ENCODE data around the gene ZCCHC3.
A peak's percentile ranks its signal among the peaks of the same experiment; 100 is the strongest.

Gene ZCCHC3

DNA sequence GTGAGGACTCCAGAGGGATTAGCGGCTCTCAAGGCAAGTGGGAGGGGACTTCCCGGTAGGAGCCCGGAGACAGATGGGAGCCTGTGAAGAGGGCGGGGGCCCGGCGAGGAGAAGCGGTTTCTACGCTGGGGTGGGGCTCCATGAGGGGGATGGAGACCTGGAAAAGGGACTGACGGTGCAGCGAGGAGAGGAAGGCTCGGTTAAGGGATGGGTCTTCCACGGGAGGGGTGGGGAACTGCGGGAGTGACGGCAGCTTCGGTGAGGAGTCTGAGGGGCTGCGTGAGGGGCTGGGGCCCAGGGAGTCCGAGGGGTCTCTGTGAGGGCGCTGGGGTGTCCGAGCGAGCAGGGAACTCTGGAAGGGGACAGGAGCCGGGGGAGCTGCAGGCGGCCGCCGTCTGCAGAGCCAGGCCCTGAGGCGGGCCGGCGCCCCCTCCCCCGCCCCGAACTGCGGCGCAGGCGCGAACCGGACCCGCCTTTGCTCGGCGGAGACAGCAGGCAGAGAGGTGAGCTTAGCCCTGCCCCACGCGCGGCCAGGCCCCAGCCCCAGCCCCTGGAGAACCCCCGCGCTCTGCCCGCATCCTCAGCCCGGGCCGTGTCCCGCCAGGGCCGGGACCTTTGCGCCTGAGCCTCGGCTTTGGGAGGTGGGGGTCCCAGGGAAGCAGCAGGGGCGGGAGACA, 49.4 kb downstream of the ZCCHC3 start, which contains the start of gene NRSN2:
Gene NRSN2, plus strand, starts transcription at position 472 of the 677 bp plus-strand sequence. CDS start 2,533 bp downstream, outside the sequence.
- peak in 1 of 5 experiments; percentile 27 for DNase-seq

- DNase-seq, result no peak
These were observed 49.9 kb downstream of the ZCCHC3 start for GRCh38 chr20:347317-347639.

DNA sequence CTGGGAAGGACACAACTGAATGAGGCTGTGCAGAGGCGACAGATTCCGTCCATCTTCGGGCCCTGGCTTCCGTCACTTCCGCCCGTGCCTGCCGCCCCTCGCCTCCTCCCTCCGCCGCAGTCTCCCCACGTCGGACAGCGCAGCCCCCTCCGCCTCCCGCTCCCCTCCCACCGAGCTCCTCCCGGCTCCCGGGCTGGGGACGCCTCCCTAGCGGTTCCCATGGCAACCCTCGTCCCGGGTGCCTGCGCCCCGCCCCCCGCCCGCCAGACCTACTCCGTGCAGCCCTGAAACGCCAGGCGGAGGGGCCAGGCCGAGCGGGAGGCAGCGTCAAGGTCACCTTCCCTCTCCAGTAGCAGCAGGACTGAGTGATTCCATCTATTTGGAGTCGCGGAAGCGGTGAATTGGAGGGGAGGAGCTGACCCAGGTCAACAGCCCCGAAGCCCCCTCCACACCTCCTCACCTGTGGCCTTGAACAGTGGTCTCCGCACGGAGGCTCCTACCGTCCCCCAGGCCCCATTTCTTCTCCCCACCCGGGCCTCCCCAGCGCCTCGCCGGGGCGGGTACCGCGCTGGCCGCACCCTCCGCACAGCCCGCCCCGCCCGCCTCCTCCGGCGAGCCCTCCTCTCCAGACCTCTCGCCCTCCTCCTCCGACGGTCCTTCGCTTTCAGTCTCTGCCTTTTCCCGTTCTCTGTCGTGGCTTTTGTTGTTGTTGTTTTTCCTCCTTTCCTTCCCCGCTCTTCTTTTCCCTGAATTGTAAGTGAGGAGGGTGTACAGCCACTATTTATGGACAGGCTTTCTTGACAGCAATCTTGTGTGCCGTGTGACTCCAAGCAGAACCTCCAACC, 50.5 kb downstream of the ZCCHC3 start:
- peak; percentile 29 to 77 (median 46) for DNase-seq

DNA sequence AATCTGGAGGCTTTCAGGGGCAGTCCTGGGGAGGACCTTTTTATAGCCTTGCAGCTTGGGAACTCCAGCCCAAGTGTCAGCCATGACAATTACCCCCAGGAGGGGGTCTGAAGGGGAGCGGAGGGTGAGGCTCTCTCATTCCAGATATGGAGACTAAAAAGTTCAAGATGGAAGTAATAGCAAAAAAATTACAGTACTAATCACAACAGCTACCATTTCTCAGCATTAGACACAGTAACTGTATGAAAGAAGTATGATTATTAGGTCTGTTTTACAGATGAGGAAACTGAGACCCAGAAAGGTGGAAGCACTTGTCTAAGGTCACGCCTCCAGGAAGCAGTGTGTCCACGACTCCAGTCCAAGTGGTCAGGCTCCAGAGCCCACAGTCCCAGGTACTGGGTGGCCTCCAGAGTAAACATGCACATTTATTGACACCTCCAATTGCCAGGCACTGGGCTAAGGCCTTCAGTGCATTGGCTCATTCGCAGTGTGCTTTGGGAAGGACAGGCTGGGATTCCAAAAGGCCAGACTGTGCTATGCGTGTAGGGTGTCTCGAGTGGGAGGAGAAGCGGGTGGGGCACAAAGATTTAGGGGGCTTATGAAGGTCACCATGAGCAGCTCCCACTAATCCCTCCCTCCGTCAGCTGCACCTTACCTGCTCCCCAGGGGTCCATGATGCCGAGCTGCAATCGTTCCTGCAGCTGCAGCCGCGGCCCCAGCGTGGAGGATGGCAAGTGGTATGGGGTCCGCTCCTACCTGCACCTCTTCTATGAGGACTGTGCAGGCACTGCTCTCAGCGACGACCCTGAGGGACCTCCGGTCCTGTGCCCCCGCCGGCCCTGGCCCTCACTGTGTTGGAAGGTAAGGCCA, 51.8 kb downstream of the ZCCHC3 start:
- DNase-seq, result no peak

Data from T-helper 2 cell (primary cell).